Fibroblast of villous mesenchyme (primary cell): ENCODE data around the gene ZNF70. TPM values are rescaled to one million over a fixed set of nuclear protein-coding genes. Genes with fewer than 3 reads are reported as not detected.

Experiments
- DNase-seq: peaks from one replicate; pipeline ENCODE4 v3.0.0-alpha.2; 2010; ENCODE audit warnings: low read depth
- H3K4me3 ChIP-seq: 2 replicates; pipeline ENCODE4 v1.5.1; 2011; ENCODE audit warnings: low read depth, mild to moderate bottlenecking, low read length
- total RNA-seq: library from RNA; depleted of rRNA; stranded (reverse); fragments of >200 nt; gene quantifications from 2 replicates; pipeline ENCODE4 v1.2.3, GENCODE V29; 2012
- TF ChIP-seq, protein P1 (sequence below): IDR thresholded peaks from 2 replicates; pipeline ENCODE4 v1.5.1; 2012; ENCODE audit warnings: low read depth, mild to moderate bottlenecking, low read length; ENCODE audit not compliant: insufficient read depth

The ZNF70 gene
- total RNA-seq, 1 donor, result 7.8 TPM

DNA sequence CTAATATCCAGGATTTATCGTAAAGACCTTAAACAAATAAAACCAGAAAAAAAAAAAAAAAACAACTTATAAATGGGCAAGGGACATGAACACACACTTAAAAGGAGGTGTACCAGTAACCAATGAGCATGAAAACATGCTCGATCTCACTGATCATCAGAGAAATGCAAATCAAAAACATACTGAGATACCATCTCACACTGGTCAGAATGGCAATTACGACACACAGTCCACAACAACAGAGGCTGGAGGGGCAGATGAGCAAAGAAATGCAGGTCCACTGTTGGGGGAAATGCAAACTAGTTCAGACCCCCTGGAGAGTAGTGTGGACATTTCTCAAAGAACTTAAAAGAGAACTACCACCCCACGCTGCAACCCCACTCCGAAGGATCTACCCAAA lies 46.9 kb downstream of the ZNF70 start:
- DNase-seq, result peak; percentile 11
- TF ChIP-seq, protein P1, sequence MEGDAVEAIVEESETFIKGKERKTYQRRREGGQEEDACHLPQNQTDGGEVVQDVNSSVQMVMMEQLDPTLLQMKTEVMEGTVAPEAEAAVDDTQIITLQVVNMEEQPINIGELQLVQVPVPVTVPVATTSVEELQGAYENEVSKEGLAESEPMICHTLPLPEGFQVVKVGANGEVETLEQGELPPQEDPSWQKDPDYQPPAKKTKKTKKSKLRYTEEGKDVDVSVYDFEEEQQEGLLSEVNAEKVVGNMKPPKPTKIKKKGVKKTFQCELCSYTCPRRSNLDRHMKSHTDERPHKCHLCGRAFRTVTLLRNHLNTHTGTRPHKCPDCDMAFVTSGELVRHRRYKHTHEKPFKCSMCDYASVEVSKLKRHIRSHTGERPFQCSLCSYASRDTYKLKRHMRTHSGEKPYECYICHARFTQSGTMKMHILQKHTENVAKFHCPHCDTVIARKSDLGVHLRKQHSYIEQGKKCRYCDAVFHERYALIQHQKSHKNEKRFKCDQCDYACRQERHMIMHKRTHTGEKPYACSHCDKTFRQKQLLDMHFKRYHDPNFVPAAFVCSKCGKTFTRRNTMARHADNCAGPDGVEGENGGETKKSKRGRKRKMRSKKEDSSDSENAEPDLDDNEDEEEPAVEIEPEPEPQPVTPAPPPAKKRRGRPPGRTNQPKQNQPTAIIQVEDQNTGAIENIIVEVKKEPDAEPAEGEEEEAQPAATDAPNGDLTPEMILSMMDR, result no peak
- H3K4me3 ChIP-seq, result no peak overlapping the region

GRCh38 chr22:23700706-23701105 lies 50.2 kb downstream of the ZNF70 start:
- no peak overlapping the region for H3K4me3 ChIP-seq
- DNase-seq, result peak; percentile 27
- TF ChIP-seq, protein P1, result no peak

- TF ChIP-seq, protein P1, result no peak
- DNase-seq, result no peak
- H3K4me3 ChIP-seq, result no peak overlapping the region
These were observed 52.2 kb downstream of the ZNF70 start for GRCh38 chr22:23698673-23699235.

- no peak overlapping the region for H3K4me3 ChIP-seq
- TF ChIP-seq, protein P1, result no peak
- DNase-seq, result no peak
These were observed 52.8 kb downstream of the ZNF70 start for GRCh38 chr22:23698094-23698493.

- TF ChIP-seq, protein P1, result no peak
- DNase-seq, result no peak
- no peak overlapping the region for H3K4me3 ChIP-seq
These were observed 53.6 kb downstream of the ZNF70 start for GRCh38 chr22:23697031-23697970.

DNA sequence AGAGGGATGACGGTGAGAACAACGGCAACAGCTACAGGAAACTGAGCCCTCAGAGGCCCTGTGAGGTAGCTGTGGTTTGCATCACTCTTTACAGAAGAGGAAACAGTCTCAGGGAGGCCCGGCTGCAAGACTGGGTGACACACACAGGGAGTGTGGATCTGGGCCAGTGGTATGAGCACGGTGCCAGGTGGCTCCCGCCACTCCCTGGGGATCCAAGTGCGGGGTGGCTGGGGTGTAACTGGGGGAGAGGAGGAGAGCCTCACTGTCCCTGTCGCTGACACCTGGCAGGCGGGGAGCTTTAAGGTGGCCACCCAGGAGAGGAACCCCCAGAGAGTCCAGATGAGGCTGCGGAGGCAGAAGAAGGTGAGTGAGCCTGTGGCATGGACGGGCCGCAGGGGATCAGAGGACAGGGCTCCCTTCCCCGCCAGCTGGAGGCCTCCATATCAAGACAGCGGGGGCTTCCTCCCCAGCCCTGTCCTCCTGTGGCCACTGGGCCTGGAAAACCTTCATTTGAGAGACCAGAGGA lies 54.5 kb downstream of the ZNF70 start:
- no peak for DNase-seq
- no peak overlapping the region for H3K4me3 ChIP-seq
- TF ChIP-seq, protein P1, result no peak
